HCT116 (cell line): ENCODE results near the gene KCNK15. TPM values are rescaled to one million over a fixed set of nuclear protein-coding genes. Genes with fewer than 3 reads are reported as not detected.

ENCODE experiments used
- ATAC-seq: fragments of 200-7000 bp; cut with Tn5 transposase; 2 replicates; pipeline ENCODE4 v1.9.1; 2020; ENCODE audit warnings: mild to moderate bottlenecking, moderate library complexity
- BruUV-seq: library from RNA; stranded (reverse); fragments of 400-500 nt; replicated peaks from 2 replicates; lab custom pipeline; 2021; lab: Mats Ljungman, UMichigan
- CTCF ChIA-PET: fragments of 300-600 bp; sonication (Branson Sonifier 250); formaldehyde crosslinking; loops from one replicate; lab custom pipeline; 2021; ENCODE audit warnings: antibody characterized with exemption; lab: Charles Lee
- POLR2A ChIA-PET: fragments of 300-600, 350-600 bp; sonication (Branson Sonifier 250); formaldehyde crosslinking; loops from one replicate; lab custom pipeline; 2021; ENCODE audit warnings: antibody characterized with exemption; lab: Charles Lee
- RAD21 ChIA-PET, 2 experiments: fragments of 300-600 bp; sonication (Branson Sonifier 250); formaldehyde crosslinking; loops; one replicate each; lab custom pipeline; 2023; ENCODE audit warnings: low total read pairs in 2 of 2; ENCODE audit not compliant: uncharacterized antibody in 2 of 2, unreplicated experiment in 2 of 2, low non-redundant PET in 1 of 2; lab: Charles Lee
- DNase-seq: peaks from one replicate; pipeline ENCODE4 v3.0.0-alpha.2; 2010; ENCODE audit warnings: low read depth, low spot score
- H2AFZ ChIP-seq: fragments of 200-600 bp; shearing (Covaris generic), sonication (generic); 2 replicates; pipeline ENCODE4 v1.6.1; 2017; ENCODE audit warnings: low read depth, mixed run types, mixed read lengths, antibody characterized with exemption, low read length; ENCODE audit not compliant: poor library complexity, severe bottlenecking
- H3K27ac ChIP-seq: 2 replicates; pipeline ENCODE4 v1.5.1; 2012; ENCODE audit warnings: low read depth, low read length
- H3K27me3 ChIP-seq: fragments of 200-600 bp; sonication (generic); 2 replicates; pipeline ENCODE4 v1.6.1; 2016; ENCODE audit warnings: mixed run types, low read length, mixed read lengths; ENCODE audit not compliant: insufficient read depth
- H3K36me3 ChIP-seq, 2 experiments: fragments of 200-500 bp in 1 of 2; fragments of 200-600 bp in 1 of 2; sonication (Bioruptor generic) in 1 of 2; sonication (generic) in 1 of 2; 2 replicates each; pipeline versions ENCODE4 v1.5.1 to v1.6.1; 2014 to 2016; ENCODE audit warnings: low read length in 2 of 2, inconsistent platforms in 1 of 2, mixed read lengths in 1 of 2, mixed run types in 1 of 2; ENCODE audit not compliant: insufficient read depth in 2 of 2, control insufficient read depth in 1 of 2
- H3K4me1 ChIP-seq, 2 experiments: fragments of 200-600 bp in 1 of 2; sonication (generic) in 1 of 2; 2 replicates each; pipeline versions ENCODE4 v1.5.1 to v1.6.1; 2012 to 2017; ENCODE audit warnings: low read length in 2 of 2, inconsistent platforms in 1 of 2, mild to moderate bottlenecking in 1 of 2, mixed read lengths in 1 of 2, mixed run types in 1 of 2, moderate library complexity in 1 of 2; ENCODE audit not compliant: insufficient read depth in 2 of 2, control insufficient read depth in 1 of 2
- H3K4me2 ChIP-seq: fragments of 200-600 bp; sonication (generic); 2 replicates; pipeline ENCODE4 v1.6.1; 2017; ENCODE audit warnings: mixed run types, low read length, mixed read lengths
- H3K4me3 ChIP-seq, 2 experiments: fragments of 200-600 bp in 1 of 2; sonication (generic) in 1 of 2; replicated peaks in 1 of 2; 2 replicates each; pipeline ENCODE4 v1.5.1; 2011 to 2016; ENCODE audit warnings: low read length in 2 of 2, control low read depth in 1 of 2, low read depth in 1 of 2, mild to moderate bottlenecking in 1 of 2, mixed read lengths in 1 of 2, mixed run types in 1 of 2
- H3K79me2 ChIP-seq: fragments of 200-600 bp; sonication (generic); 2 replicates; pipeline ENCODE4 v1.6.1; 2017; ENCODE audit warnings: mild to moderate bottlenecking, mixed run types, low read length, moderate library complexity, mixed read lengths; ENCODE audit not compliant: insufficient read depth
- H3K9ac ChIP-seq: fragments of 200-600 bp; sonication (generic); 2 replicates; pipeline ENCODE4 v1.6.1; 2016; ENCODE audit warnings: low read length, mixed read lengths
- H3K9me2 ChIP-seq: fragments of 200-600 bp; sonication (generic), shearing (Covaris generic); 2 replicates; pipeline ENCODE4 v1.6.1; 2017; ENCODE audit warnings: mixed run types, mild to moderate bottlenecking, moderate library complexity; ENCODE audit not compliant: insufficient read depth
- H3K9me3 ChIP-seq, 2 experiments: fragments of 200-500 bp in 1 of 2; fragments of 200-600 bp in 1 of 2; sonication (Bioruptor generic) in 1 of 2; sonication (generic) in 1 of 2; 2 replicates each; pipeline ENCODE4 v1.6.1; 2014 to 2017; ENCODE audit warnings: low read length in 2 of 2, mixed read lengths in 2 of 2, inconsistent platforms in 1 of 2, low read depth in 1 of 2, mild to moderate bottlenecking in 1 of 2, mixed run types in 1 of 2, moderate library complexity in 1 of 2; ENCODE audit not compliant: control insufficient read depth in 1 of 2, insufficient read depth in 1 of 2
- H4K20me1 ChIP-seq: fragments of 200-600 bp; sonication (generic), shearing (Covaris generic); 2 replicates; pipeline ENCODE4 v1.6.1; 2017; ENCODE audit warnings: mixed run types, mild to moderate bottlenecking, moderate library complexity; ENCODE audit not compliant: insufficient read depth
- ATF3 ChIP-seq: IDR thresholded peaks from 2 replicates; pipeline ENCODE4 v1.6.1; 2012
- CBX3 ChIP-seq: IDR thresholded peaks from 2 replicates; pipeline ENCODE4 v1.6.1; 2012; ENCODE audit warnings: low read depth
- CEBPB ChIP-seq: IDR thresholded peaks from 2 replicates; pipeline ENCODE4 v1.6.1; 2012; ENCODE audit warnings: low read depth
- ELF1 ChIP-seq: IDR thresholded peaks from 2 replicates; pipeline ENCODE4 v1.6.1; 2012; ENCODE audit warnings: low read depth, borderline replicate concordance
- EZH2 ChIP-seq: fragments of 200-600 bp; sonication (generic); IDR thresholded peaks from 2 replicates; pipeline ENCODE4 v1.6.1; 2017; ENCODE audit warnings: antibody characterized with exemption, mixed run types
- EZH2phosphoT487 ChIP-seq: fragments of 200-600 bp; IDR thresholded peaks from 2 replicates; pipeline ENCODE4 v1.6.1; 2018; ENCODE audit warnings: antibody characterized with exemption, borderline replicate concordance
- FOSL1 ChIP-seq: IDR thresholded peaks from 2 replicates; pipeline ENCODE4 v1.6.1; 2012; ENCODE audit warnings: low read depth
- JUND ChIP-seq: IDR thresholded peaks from 2 replicates; pipeline ENCODE4 v1.6.1; 2012
- MAX ChIP-seq: IDR thresholded peaks from 2 replicates; pipeline ENCODE4 v1.6.1; 2012
- POLR2A ChIP-seq: IDR thresholded peaks from 2 replicates; pipeline ENCODE4 v1.7.0; 2011; ENCODE audit warnings: borderline replicate concordance; ENCODE audit not compliant: insufficient read depth, insufficient read length; ENCODE audit errors: extremely low read depth
- POLR2AphosphoS5 ChIP-seq: IDR thresholded peaks from 2 replicates; pipeline ENCODE4 v1.6.1; 2011; ENCODE audit warnings: mild to moderate bottlenecking, low read depth, low read length, moderate library complexity
- RAD21 ChIP-seq: IDR thresholded peaks from 2 replicates; pipeline ENCODE4 v1.6.1; 2012; ENCODE audit warnings: low read depth, mild to moderate bottlenecking
- REST ChIP-seq: IDR thresholded peaks from 2 replicates; pipeline ENCODE4 v1.6.1; 2012; ENCODE audit warnings: low read depth
- SP1 ChIP-seq: IDR thresholded peaks from 2 replicates; pipeline ENCODE4 v1.6.1; 2012; ENCODE audit warnings: low read depth
- TCF7L2 ChIP-seq: IDR thresholded peaks from 2 replicates; pipeline ENCODE4 v1.7.0; 2011; ENCODE audit warnings: borderline replicate concordance, inconsistent platforms; ENCODE audit not compliant: insufficient read depth, insufficient read length; ENCODE audit errors: extremely low read depth
- YY1 ChIP-seq: IDR thresholded peaks from 2 replicates; pipeline ENCODE4 v1.6.1; 2011; ENCODE audit warnings: low read length, low read depth, moderate library complexity, mild to moderate bottlenecking; ENCODE audit not compliant: insufficient replicate concordance; ENCODE audit errors: extremely low read depth
- intact Hi-C: fragments of 100-400 bp; cut with micrococcal nuclease; formaldehyde crosslinking; loops from 2 replicates; pipeline ENCODE4 v1.10.0; 2022
- total RNA-seq: library from RNA; stranded (reverse); gene quantifications from one replicate; pipeline ENCODE4 v1.2.1, GENCODE V29; 2021; ENCODE audit not compliant: unreplicated experiment

KCNK15 gene
- total RNA-seq, 1 experiment from 2014 or later, result not detected

GRCh38 chr20:44720621-44720996 is 25.1 kb upstream of the KCNK15 start (continued):
- TF ChIP-seq REST, result no peak
- no peak for TF ChIP-seq EZH2phosphoT487
- no peak for TF ChIP-seq ELF1

- Histone ChIP-seq H2AFZ (no peak overlapping the region), H3K4me3 (0 out of 4 replicates have a peak overlapping the region, but pooled peaks of 1 of the 2 experiments have one; percentile 0), H3K9ac (no peak overlapping the region), H3K9me2 (no peaks in the 10 kb centered on the region), H3K27ac (peak overlapping the region; percentile 39), H3K9me3 (no peaks in the 10 kb centered on the region), H3K27me3 (no peaks in the 10 kb centered on the region), H4K20me1 (no peaks in the 10 kb centered on the region), H3K4me2 (peak overlapping the region; percentile 61)
- ChIA-PET RAD21 (no interaction called here), POLR2A (interaction anchor here (0.6 to 1.7 kb wide), 3 partner anchors 8 to 71 kb away, joined by 3 to 8 read pairs (median 4); no protein-coding TSS in a partner anchor)
- ATAC-seq, result peak; percentile 56
- DNase-seq, result peak; percentile 37
- BruUV-seq, result no TSS peak
- intact Hi-C loops, result no loop called here
- TF ChIP-seq SP1, result peak; percentile 19; the same call in 1 of the 2 replicates
- TF ChIP-seq POLR2A, result no peak
- no peak for TF ChIP-seq POLR2AphosphoS5
- TF ChIP-seq EZH2, result no peak
- no peak for TF ChIP-seq TCF7L2
- TF ChIP-seq JUND, result peak; percentile 56; the same call in 1 of the 2 replicates
- no peak for TF ChIP-seq YY1
- peak; percentile 77 for TF ChIP-seq CEBPB
- TF ChIP-seq ATF3, result no peak
- no peak for TF ChIP-seq EZH2phosphoT487
- peak; percentile 70; the same call in 1 of the 2 replicates for TF ChIP-seq FOSL1
- 0 out of 2 replicates have a peak, but pooled peaks have one; percentile 44 for TF ChIP-seq CBX3
- TF ChIP-seq MAX, result peak; percentile 48; the same call in 1 of the 2 replicates
- TF ChIP-seq RAD21, result no peak
- TF ChIP-seq, all 23 proteins: peak for 6
- CTCF ChIA-PET, result interaction anchor here (0.9 to 1.7 kb wide), 3 partner anchors 11 to 38 kb away, joined by 3 to 6 read pairs (median 4); no protein-coding TSS in a partner anchor
- Histone ChIP-seq H3K4me1 (peaks cover 29 to 30% of the 10 kb centered on the region in 2 experiments), H3K79me2 (no peaks in the 10 kb centered on the region), H3K36me3 (no peaks in the 10 kb centered on the region)
Measured at GRCh38 chr20:44720997-44721784, 24.5 kb upstream of the KCNK15 start.
